OCI-LY1 (cell line): ENCODE results near the gene ZNF679.

ENCODE experiments used
- EZH2 ChIP-seq: fragments of 200-600 bp; sonication (generic), shearing (Covaris generic); IDR thresholded peaks from 2 replicates; pipeline ENCODE4 v1.8.0; 2017; ENCODE audit warnings: borderline replicate concordance, mixed run types, mild to moderate bottlenecking, antibody characterized with exemption, low read length, moderate library complexity, mixed read lengths
- TF ChIP-seq, protein P1 (sequence below): fragments of 200-600 bp; sonication (generic), shearing (Covaris generic); IDR thresholded peaks from 2 replicates; pipeline ENCODE4 v1.5.1; 2017; ENCODE audit warnings: mild to moderate bottlenecking, antibody characterized with exemption, low read length, moderate library complexity, mixed read lengths

DNA sequence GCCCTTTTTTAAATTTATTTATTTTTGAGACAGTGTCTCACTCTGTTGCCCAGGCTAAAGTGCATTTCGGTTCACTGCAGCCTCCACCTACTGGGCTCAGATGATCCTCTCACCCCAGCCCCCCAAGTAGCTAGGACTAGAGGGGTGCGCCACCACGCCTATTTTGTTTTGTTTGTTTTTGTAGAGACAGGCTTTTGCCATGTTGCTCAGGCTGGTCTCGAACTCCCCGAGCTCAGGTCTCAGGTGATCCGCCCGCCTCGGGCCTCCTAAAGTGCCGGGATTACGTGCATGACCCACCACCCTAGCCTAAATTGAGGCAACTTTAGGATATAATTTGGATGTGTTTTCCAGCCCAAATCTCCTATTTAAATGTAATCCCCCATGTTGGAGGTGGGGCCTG is 86.3 kb downstream of the ZNF679 start:
- TF ChIP-seq, protein P1, sequence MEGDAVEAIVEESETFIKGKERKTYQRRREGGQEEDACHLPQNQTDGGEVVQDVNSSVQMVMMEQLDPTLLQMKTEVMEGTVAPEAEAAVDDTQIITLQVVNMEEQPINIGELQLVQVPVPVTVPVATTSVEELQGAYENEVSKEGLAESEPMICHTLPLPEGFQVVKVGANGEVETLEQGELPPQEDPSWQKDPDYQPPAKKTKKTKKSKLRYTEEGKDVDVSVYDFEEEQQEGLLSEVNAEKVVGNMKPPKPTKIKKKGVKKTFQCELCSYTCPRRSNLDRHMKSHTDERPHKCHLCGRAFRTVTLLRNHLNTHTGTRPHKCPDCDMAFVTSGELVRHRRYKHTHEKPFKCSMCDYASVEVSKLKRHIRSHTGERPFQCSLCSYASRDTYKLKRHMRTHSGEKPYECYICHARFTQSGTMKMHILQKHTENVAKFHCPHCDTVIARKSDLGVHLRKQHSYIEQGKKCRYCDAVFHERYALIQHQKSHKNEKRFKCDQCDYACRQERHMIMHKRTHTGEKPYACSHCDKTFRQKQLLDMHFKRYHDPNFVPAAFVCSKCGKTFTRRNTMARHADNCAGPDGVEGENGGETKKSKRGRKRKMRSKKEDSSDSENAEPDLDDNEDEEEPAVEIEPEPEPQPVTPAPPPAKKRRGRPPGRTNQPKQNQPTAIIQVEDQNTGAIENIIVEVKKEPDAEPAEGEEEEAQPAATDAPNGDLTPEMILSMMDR = no peak
- TF ChIP-seq EZH2 = no peak
